HG03457 (cell line): ENCODE results near the gene SLC16A13.
"Not testable (repeated sequence)": the region's sequence is repeated elsewhere in the genome, so short reads cannot be mapped to it uniquely, and the experiment has no call there.

Experiments used
- ATAC-seq: cut with Tn5 transposase; IDR thresholded peaks from one replicate; pipeline ENCODE4 v1.9.1; 2021; ENCODE audit warnings: moderate number of reproducible peaks; ENCODE audit not compliant: unreplicated experiment

Gene SLC16A13, protein sequence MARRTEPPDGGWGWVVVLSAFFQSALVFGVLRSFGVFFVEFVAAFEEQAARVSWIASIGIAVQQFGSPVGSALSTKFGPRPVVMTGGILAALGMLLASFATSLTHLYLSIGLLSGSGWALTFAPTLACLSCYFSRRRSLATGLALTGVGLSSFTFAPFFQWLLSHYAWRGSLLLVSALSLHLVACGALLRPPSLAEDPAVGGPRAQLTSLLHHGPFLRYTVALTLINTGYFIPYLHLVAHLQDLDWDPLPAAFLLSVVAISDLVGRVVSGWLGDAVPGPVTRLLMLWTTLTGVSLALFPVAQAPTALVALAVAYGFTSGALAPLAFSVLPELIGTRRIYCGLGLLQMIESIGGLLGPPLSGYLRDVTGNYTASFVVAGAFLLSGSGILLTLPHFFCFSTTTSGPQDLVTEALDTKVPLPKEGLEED

DNA sequence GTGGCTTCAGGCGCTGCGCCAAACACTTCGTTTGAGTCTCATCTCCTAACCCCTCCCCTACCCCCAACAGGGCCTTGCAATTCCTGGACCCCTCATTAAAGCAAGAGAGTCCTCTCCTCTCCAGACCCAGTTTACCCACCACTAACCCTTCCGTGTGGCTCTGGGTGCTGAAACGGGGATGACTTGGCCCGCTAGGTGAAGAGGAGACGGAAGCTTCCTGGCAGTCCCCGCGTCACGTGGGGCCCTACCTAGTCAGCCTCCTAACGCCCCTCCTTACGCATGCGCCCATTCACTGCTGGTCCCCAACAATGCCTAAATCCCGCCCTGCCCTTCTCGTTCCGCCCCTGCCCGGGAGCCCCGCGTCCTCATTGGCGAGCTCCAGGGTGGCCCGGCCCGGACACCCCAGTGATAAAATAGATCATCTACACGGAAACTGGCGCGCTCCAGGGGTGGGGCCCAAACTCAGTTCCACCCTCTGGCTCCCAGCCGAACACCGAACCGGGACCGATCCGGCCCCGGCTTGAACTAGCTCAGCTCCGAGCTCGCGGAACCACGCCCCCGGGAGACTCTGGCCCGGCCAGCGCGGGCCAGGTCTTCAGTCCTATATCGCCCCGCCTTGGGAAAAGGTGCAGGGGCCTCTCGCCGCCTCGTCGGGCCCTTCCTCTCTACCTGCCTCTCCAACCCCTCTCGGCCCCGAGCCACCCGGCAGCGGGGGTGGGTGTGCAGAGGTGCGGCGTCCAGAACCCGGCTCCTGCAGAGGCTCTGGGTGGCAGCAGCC is at the start of gene SLC16A13:
Gene SLC16A13 (plus strand): TSS at position 425 of the 778 bp plus-strand sequence. CDS start 368 bp downstream, outside the sequence.
- ATAC-seq = peak; percentile 71

- no peak for ATAC-seq
These were observed 49.1 kb upstream of the SLC16A13 start for GRCh38 chr17:6986676-6987075.

DNA sequence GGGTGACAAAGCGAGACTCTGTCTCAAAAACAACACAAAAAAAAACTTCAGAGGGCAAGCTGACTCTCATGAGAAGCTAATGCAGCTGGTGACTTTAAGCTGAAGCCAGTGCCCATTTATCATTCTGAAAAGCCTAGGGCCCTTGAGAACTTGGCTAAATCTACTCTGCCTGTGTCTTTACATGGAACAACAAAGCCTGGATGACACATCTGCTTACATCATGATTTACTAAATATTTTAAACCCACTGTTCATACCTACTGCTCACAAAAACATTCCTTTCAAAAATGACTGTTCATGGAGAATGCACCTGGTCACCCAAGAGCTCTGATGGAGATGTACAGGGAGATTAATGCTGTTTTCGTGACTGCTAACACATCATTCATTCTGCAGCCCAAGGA is 46.0 kb upstream of the SLC16A13 start:
- ATAC-seq = no peak

GRCh38 chr17:6993613-6994056 is 42.2 kb upstream of the SLC16A13 start:
- not testable (repeated sequence) for ATAC-seq

DNA sequence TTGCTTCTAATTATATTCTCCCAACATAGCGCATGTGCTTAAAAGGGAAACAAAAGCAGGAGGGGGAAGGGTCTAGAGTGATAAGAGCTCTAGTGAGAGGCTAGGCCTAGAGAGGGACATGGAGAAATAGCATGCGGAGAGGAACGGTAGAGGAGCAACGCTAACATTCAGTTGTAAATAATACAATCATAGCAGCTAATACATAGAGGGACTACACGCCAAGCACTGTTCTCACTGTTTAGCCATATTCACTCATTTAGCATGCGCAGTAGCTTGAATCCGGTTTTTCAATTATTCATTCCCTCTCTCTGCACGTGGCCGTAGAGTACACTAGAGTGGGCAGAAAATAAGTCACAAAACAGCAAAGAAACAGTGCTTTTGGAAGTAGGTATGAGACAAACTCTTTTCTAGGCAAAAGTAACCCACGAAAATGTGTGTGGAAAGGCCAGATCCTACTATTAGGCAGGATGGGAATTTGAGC is 41.7 kb upstream of the SLC16A13 start:
- no peak for ATAC-seq

GRCh38 chr17:6994666-6995256 is 41.1 kb upstream of the SLC16A13 start:
- no peak for ATAC-seq

DNA sequence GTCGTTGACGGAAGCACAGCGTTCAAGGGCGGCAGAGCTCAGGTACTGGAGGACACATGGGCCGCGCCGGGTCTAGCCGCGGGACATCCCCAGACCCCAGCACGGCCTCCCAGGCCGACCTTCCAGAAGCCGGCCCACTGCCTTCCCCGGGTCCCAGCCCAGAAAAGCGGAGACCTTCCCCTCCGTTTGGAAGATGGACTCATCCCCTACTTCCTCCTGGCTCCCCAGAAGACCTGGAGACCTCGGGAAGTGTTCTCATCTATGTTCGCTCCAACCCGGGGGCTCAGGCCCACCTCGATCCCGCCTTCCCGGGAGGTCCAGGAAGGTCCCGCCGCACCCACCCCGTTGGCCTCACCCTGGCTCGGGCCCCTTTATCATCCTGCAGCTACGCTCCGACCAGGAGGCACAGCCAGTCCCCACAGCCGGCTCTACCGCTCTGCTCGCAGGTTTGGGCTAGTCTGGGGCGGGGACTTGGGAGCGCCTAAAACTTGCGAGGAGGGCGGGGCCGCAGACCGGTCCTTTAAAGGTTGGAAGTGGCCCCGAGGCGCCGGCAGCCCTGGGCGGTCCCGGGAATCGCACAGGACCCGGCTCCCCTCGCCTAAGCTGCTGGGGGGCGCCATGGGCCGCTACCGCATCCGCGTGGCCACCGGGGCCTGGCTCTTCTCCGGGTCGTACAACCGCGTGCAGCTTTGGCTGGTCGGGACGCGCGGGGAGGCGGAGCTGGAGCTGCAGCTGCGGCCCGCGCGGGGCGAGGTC is 40.1 kb upstream of the SLC16A13 start, which contains the start of gene ALOX12:
Gene ALOX12 (plus strand): TSS at position 550 of the 756 bp plus-strand sequence. CDS start 69 bp downstream, at position 619.
- no peak for ATAC-seq

- ATAC-seq = no peak
These were observed 39.4 kb upstream of the SLC16A13 start for GRCh38 chr17:6996256-6997011.

GRCh38 chr17:6997171-6997570 is 38.6 kb upstream of the SLC16A13 start:
- no peak for ATAC-seq

GRCh38 chr17:6998855-6999508 is 36.8 kb upstream of the SLC16A13 start:
- no peak for ATAC-seq

DNA sequence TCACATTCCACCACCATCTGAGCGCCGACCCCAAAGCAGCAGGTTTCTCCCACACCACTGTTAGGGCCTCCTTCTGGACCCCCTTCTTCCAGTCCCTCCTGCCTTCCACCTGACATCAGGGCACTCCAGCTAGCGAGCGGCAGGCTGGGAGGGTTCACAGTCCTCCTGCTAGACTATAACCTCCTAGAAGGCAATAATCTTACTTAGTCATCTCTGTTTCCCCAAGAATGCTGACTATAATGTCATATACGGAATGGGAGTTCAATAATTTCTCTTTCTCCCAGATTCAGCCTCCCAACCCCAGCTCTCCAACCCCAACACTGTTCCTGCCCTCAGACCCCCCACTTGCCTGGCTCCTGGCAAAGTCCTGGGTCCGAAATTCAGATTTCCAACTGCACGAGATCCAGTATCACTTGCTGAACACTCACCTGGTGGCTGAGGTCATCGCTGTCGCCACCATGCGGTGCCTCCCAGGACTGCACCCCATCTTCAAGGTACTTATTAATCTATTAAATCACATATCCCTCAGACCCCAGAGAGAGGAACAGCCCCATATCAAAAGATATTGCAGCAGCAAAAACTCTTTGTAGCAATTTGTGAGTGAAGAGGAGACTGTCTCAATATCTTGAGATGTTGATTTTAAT is 34.4 kb upstream of the SLC16A13 start:
- ATAC-seq = no peak

DNA sequence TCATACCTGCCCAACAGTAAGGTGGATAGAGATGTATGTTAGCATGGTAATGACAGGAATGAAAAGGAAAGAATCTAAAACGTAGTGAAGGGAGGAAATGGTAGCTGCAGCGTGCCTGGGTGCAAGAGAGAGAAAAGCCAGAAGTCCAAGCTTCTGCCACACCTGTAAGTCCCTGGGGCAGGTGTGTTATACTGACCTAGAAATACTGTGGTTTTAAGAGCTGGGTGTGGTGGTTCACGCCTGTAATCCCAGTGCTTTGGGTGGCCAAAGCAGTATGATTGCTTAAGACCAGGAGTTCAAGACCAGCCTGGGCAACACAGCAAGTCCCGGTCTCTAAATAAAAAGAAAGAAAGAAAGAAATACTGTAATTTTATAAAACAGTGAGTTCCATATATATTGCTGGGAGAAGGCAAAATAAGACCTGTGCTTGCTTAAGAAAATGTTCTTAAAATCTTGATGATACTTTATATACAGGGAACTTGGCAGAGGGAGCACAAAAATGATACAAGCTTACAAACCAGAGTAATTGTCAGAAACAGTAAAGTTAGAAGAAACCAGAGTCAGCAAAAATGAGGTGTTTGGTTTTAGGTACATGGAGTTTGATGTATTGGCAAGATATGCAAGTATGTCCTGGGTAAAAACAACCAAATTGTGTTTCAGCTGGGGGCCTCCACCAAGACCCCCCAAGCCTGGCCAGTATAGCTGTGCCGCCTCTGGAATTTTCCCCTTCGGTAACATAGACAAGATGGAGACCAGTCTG is 33.3 kb upstream of the SLC16A13 start:
- no peak for ATAC-seq

DNA sequence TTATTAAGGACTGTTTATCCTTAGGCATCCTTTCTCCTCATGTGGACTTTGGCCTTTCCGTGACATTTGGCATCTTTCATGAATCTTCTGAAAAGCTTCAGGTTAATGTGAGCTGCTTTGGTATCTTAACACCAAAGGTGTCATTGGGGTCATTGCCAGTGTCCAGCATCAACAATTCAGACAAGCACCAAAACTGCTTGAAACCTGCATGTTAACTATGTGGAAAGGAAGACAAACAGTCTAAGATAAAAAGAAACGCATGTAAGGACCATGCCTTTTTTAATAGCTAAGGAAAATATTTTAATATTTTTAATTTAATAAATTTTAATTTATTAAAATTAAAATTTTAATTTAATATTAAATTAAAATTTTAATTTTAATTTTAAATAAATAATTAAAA is 32.1 kb upstream of the SLC16A13 start:
- no peak for ATAC-seq

- no peak for ATAC-seq
These were observed 31.2 kb upstream of the SLC16A13 start for GRCh38 chr17:7004398-7005253.

DNA sequence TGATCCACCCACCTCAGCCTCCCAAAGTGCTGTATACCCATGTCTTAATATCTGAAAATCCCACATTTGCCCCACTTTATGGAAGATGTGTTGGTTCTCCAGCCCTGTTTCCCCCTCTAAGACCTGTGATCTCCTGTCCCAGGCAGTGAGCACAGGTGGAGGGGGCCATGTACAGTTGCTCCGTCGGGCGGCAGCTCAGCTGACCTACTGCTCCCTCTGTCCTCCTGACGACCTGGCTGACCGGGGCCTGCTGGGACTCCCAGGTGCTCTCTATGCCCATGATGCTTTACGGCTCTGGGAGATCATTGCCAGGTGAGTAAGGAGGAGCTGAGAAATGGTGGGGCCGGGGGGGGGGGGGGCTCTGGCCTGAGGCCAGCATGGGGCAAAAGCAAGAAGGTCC is 30.1 kb upstream of the SLC16A13 start:
- ATAC-seq = no peak

- no peak for ATAC-seq
These were observed 28.7 kb upstream of the SLC16A13 start for GRCh38 chr17:7007143-7007542.

DNA sequence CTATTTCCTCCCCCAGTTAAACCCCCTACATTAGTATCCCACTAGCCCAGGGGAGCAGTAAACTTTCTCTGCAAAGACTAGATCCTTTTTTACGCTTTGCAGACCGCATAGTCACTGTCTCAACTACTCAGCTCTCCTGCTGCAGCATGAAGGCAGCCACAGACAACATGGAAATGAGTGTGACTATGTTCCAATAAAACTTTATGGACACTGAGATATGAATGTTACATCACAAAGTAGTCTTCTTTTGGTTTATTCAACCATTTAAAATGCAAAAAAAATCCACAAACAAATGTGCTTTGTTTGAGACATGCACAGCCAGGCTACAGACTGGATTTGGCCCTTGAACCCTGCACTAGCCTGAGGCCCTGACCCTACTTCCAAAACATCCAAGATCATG is 25.3 kb upstream of the SLC16A13 start:
- ATAC-seq = no peak
